K562 (cell line): ENCODE results near the gene AMDHD2. TPM values are rescaled to one million over a fixed set of nuclear protein-coding genes. Genes with fewer than 3 reads are reported as not detected.
"Not testable (repeated sequence)": the region's sequence is repeated elsewhere in the genome, so short reads cannot be mapped to it uniquely, and the experiment has no call there.

Experiments
- ATAC-seq: fragments of 200-7000 bp; cut with Tn5 transposase; 3 replicates; pipeline ENCODE4 v1.9.1; 2020; ENCODE audit warnings: moderate library complexity
- BruUV-seq: library from RNA; stranded (reverse); fragments of 400-500 nt; replicated peaks from 2 replicates; lab custom pipeline; 2021; lab: Mats Ljungman, UMichigan
- CTCF ChIA-PET: fragments of 300-600 bp; formaldehyde crosslinking; extraction: SDS; loops from one replicate; lab custom pipeline; 2021; ENCODE audit warnings: low intra/inter-chr PET ratio; lab: Yijun Ruan, JAX
- POLR2A ChIA-PET: fragments of 300-600, 350-650 bp; sonication (Branson Sonifier 250); formaldehyde crosslinking; extraction: SDS; loops from one replicate; lab custom pipeline; 2021; ENCODE audit warnings: antibody characterized with exemption, inconsistent platforms; lab: Yijun Ruan, JAX
- DNase-seq, 4 experiments: peaks; one replicate each; pipeline versions ENCODE4 v3.0.0 to v3.0.0-alpha.2; 2011 to 2018; ENCODE audit warnings: low spot score in 3 of 4, mixed read lengths in 3 of 4; ENCODE audit errors: extremely low read depth in 1 of 4
- FAIRE-seq: peaks from 2 replicates; lab custom pipeline; 2011; peaks lifted over from hg19 to GRCh38; lab: Jason Lieb, UNC
- H2AFZ ChIP-seq: 2 replicates; pipeline ENCODE4 v1.6.0; 2011; ENCODE audit warnings: low read depth, low read length, control low read depth, inconsistent platforms
- H3K27ac ChIP-seq: fragments of 200-600 bp; 3 replicates; pipeline ENCODE4 v1.8.0; 2011; ENCODE audit warnings: low read depth, mild to moderate bottlenecking, control low read depth, inconsistent platforms, low read length, moderate library complexity, mixed read lengths; ENCODE audit errors: extremely low read depth
- H3K27me3 ChIP-seq, 2 experiments: fragments of 300-600 bp in 1 of 2; 2 replicates in 1 of 2; 3 replicates in 1 of 2; pipeline versions ENCODE4 v1.6.0 to v1.8.0; 2011; ENCODE audit warnings: inconsistent platforms in 2 of 2, low read length in 2 of 2, mild to moderate bottlenecking in 1 of 2, mixed read lengths in 1 of 2, moderate library complexity in 1 of 2; ENCODE audit not compliant: control insufficient read depth in 2 of 2, insufficient read depth in 2 of 2
- H3K36me3 ChIP-seq: fragments of 300-600 bp; 3 replicates; pipeline ENCODE4 v1.8.0; 2011; ENCODE audit warnings: mild to moderate bottlenecking, low read length, inconsistent platforms; ENCODE audit not compliant: control insufficient read depth, insufficient read depth
- H3K4me1 ChIP-seq, 2 experiments: fragments of 200-600 bp in 1 of 2; replicated peaks in 1 of 2; 2 replicates in 1 of 2; 3 replicates in 1 of 2; pipeline versions ENCODE4 v1.5.1 to v1.8.0; 2011; ENCODE audit warnings: inconsistent platforms in 2 of 2, low read length in 2 of 2, mild to moderate bottlenecking in 1 of 2, mixed read lengths in 1 of 2, moderate library complexity in 1 of 2; ENCODE audit not compliant: control insufficient read depth in 2 of 2, insufficient read depth in 2 of 2
- H3K4me2 ChIP-seq: 2 replicates; pipeline ENCODE4 v1.6.1; 2011; ENCODE audit warnings: low read length, control low read depth, inconsistent platforms, mixed read lengths; ENCODE audit not compliant: insufficient read depth
- H3K4me3 ChIP-seq: fragments of 200-600 bp; sonication (generic), shearing (Covaris generic); 2 replicates; pipeline ENCODE4 v1.5.1; 2016; ENCODE audit warnings: control low read depth, inconsistent platforms
- H3K79me2 ChIP-seq: fragments of 200-600 bp; 3 replicates; pipeline ENCODE4 v1.8.0; 2011; ENCODE audit warnings: low read length, inconsistent platforms; ENCODE audit not compliant: control insufficient read depth, insufficient read depth
- H3K9ac ChIP-seq, 2 experiments: 2 replicates each; pipeline versions ENCODE4 v1.6.0 to v1.6.1; 2011; ENCODE audit warnings: low read depth in 2 of 2, low read length in 2 of 2, control low read depth in 1 of 2, inconsistent platforms in 1 of 2, mild to moderate bottlenecking in 1 of 2, mixed read lengths in 1 of 2; ENCODE audit not compliant: insufficient read depth in 1 of 2
- H3K9me1 ChIP-seq: one replicate; pipeline ENCODE4 v1.6.0; 2011; ENCODE audit warnings: inconsistent platforms, mild to moderate bottlenecking, low read length, moderate library complexity; ENCODE audit not compliant: control insufficient read depth, insufficient read depth
- H3K9me3 ChIP-seq: replicated peaks from 2 replicates; pipeline ENCODE4 v1.5.1; 2011; ENCODE audit warnings: low read depth, low read length, inconsistent platforms; ENCODE audit not compliant: control insufficient read depth, insufficient read depth
- H4K20me1 ChIP-seq: replicated peaks from 2 replicates; pipeline ENCODE4 v1.6.1; 2011; ENCODE audit warnings: low read length, inconsistent platforms, mixed read lengths; ENCODE audit not compliant: control insufficient read depth, insufficient read depth
- CEBPB ChIP-seq: fragments of 450-650 bp; IDR thresholded peaks from 2 replicates; pipeline ENCODE4 v1.6.1; 2016; ENCODE audit warnings: missing genetic modification characterization, missing compliant biosample characterization
- CEBPG ChIP-seq, 3 experiments: fragments of 200-800 bp in 1 of 3; sonication (Bioruptor generic) in 1 of 3; sonication (generic) in 1 of 3; formaldehyde crosslinking in 1 of 3; IDR thresholded peaks in 2 of 3; conservative IDR thresholded peaks in 1 of 3; 2 replicates each; pipeline versions ENCODE4 v1.6.1 to v1.8.0; 2016 to 2022; ENCODE audit warnings: missing compliant biosample characterization in 2 of 3, missing genetic modification characterization in 2 of 3, mild to moderate bottlenecking in 1 of 3, missing genetic modification reagents in 1 of 3
- CTCF ChIP-seq, 3 experiments: IDR thresholded peaks in 2 of 3; conservative IDR thresholded peaks in 1 of 3; 2 replicates each; pipeline ENCODE4 v1.5.1; 2011 to 2012; ENCODE audit warnings: low read length in 3 of 3, mild to moderate bottlenecking in 3 of 3, control low read depth in 2 of 3, improper control_type of control experiment in 1 of 3, inconsistent platforms in 1 of 3, low read depth in 1 of 3, mixed read lengths in 1 of 3, moderate library complexity in 1 of 3; ENCODE audit not compliant: insufficient read depth in 2 of 3
- TEAD4 ChIP-seq, 2 experiments: sonication (generic) in 1 of 2; formaldehyde crosslinking in 1 of 2; IDR thresholded peaks; 2 replicates each; pipeline versions ENCODE4 v1.6.1 to v1.8.0; 2012 to 2022; ENCODE audit warnings: borderline replicate concordance in 1 of 2, inconsistent platforms in 1 of 2, low read length in 1 of 2, mild to moderate bottlenecking in 1 of 2, missing genetic modification reagents in 1 of 2
- ZNF384 ChIP-seq: IDR thresholded peaks from 2 replicates; pipeline ENCODE4 v1.6.1; 2012; ENCODE audit warnings: low read depth, low read length, improper control_type of control experiment
- WGBS: fragments of 100-300 bp; shearing (Covaris generic); methylation state at CpG from one replicate; pipeline ENCODE4 v1.1.6; 2016; ENCODE audit warnings: low coverage, mixed read lengths; ENCODE audit not compliant: insufficient coverage; ENCODE audit errors: missing lambda C conversion rate; 5-methylcytosine and 5-hydroxymethylcytosine counted together
- in situ Hi-C: fragments of 300-500 bp; cut with MboI; formaldehyde crosslinking; loops from 4 replicates; pipeline ENCODE4 v1.15.0; 2018; ENCODE audit warnings: inconsistent platforms, mixed read lengths
- intact Hi-C: fragments of 100-400 bp; cut with micrococcal nuclease; formaldehyde crosslinking; loops from 2 replicates; pipeline ENCODE4 v1.14.2; 2022
- polyA plus RNA-seq, 8 experiments: library from polyadenylated mRNA; depleted of rRNA in 4 of 8; stranded (reverse) in 5 of 8; unstranded in 3 of 8; fragments of >200 nt; fragmentation: Nextera tagmentation in 2 of 8; fragmentation: Illumina TruSeq in 1 of 8; extraction: Ambion mirVana in 2 of 8; extraction: Trizol in 1 of 8; gene quantifications; 2 replicates each; pipeline versions ENCODE4 v1.2.1 to v1.2.3, GENCODE V29; 2011 to 2014; ENCODE audit warnings: inconsistent platforms in 1 of 8, missing spikeins in 1 of 8
- total RNA-seq, 7 experiments: library from RNA; depleted of rRNA in 6 of 7; stranded (reverse); fragments of >200 nt in 6 of 7; fragmentation: Illumina TruSeq in 2 of 7; extraction: Trizol in 2 of 7; gene quantifications; 2 replicates each; pipeline versions ENCODE4 v1.2.1 to v1.2.3, GENCODE V29; 2011 to 2021; ENCODE audit warnings: low replicate concordance in 1 of 7
- TF ChIP-seq, protein P1 (sequence below), 2 experiments: fragments of 450-650 bp in 1 of 2; sonication (generic) in 1 of 2; formaldehyde crosslinking in 1 of 2; IDR thresholded peaks in 1 of 2; conservative IDR thresholded peaks in 1 of 2; 2 replicates each; pipeline versions ENCODE4 v1.6.1 to v1.8.1; 2016 to 2023; ENCODE audit warnings: mild to moderate bottlenecking in 2 of 2, moderate library complexity in 2 of 2, inconsistent platforms in 1 of 2, missing genetic modification reagents in 1 of 2

Gene AMDHD2
- total and polyA plus RNA-seq, 9 of the 15 experiments (the other 6 are each of a cell fraction or from before 2014, with no cell fraction given), result 0.38 to 56.9 (median 18.3) TPM; not detected in 1

DNA sequence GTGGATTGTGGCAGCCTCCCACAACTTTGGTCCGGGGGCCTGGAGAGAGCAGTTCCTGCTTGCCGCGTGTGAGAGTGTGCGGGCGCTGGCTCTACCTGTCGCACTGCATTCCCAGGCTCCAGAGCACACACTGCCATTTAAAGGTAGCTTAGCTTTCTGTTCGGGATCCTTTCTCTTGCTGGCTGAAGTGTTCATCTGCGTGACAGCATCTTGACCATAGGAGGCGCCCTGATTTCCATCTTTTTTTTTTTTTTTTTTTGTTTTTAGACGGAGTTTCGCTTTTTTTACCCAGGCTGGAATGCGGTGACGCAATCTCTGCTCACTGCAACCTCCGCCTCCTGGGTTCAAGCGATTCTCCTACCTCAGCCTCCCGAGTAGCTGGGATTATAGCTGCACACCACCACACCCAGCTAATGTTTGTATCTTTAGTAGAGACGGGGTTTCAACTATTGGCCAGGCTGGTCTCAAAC lies 31.3 kb downstream of the AMDHD2 start:
- H3K9me3 ChIP-seq; H3K9ac ChIP-seq; H3K9me1 ChIP-seq; H3K79me2 ChIP-seq; CTCF ChIA-PET; H3K4me3 ChIP-seq; ATAC-seq; FAIRE-seq; DNase-seq; H3K27ac ChIP-seq; H4K20me1 ChIP-seq; in situ Hi-C loops; POLR2A ChIA-PET; H3K4me1 ChIP-seq; H3K4me2 ChIP-seq; intact Hi-C loops; BruUV-seq; H2AFZ ChIP-seq; H3K27me3 ChIP-seq; H3K36me3 ChIP-seq; TF ChIP-seq TEAD4 (CRISPR knock-in tag; IDR thresholded peaks at IDR 0.05; ENCODE audit: borderline replicate concordance): not testable (repeated sequence)
- peak; percentile 24; the same call in 1 of the 2 replicates for TF ChIP-seq TEAD4 (IDR thresholded peaks at IDR 0.05; ENCODE audit: low read length)
- peak; percentile 89 for TF ChIP-seq CEBPB (tag)
- peak; percentile 77 for TF ChIP-seq ZNF384
- TF ChIP-seq, protein P1, sequence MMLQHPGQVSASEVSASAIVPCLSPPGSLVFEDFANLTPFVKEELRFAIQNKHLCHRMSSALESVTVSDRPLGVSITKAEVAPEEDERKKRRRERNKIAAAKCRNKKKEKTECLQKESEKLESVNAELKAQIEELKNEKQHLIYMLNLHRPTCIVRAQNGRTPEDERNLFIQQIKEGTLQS (IDR thresholded peaks at IDR 0.05), result peak; percentile 81
- TF ChIP-seq, protein P1 (CRISPR knock-in tag; conservative IDR thresholded peaks at IDR 0.05), result not testable (repeated sequence)
- TF ChIP-seq CEBPG (CRISPR knock-in tag; IDR thresholded peaks at IDR 0.05), result peak; percentile 34; the same call in 1 of the 2 replicates
- peak in 1 of 2 experiments; percentile 64; a peak in 1 of 4 replicates for TF ChIP-seq CEBPG (tag; conservative IDR thresholded peaks at IDR 0.05 in 1 of 2, IDR thresholded peaks at IDR 0.05 in 1 of 2)
- peak in 1 of 3 experiments; percentile 23; a peak in 1 of 6 replicates for TF ChIP-seq CTCF (IDR thresholded peaks at IDR 0.05 in 2 of 3, conservative IDR thresholded peaks at IDR 0.05 in 1 of 3; ENCODE audit: insufficient read depth in 2 of 3, low read depth in 1 of 3, low read length in 3 of 3)
- 66% methylated on average over 5 of the region's 17 CpGs for WGBS

DNA sequence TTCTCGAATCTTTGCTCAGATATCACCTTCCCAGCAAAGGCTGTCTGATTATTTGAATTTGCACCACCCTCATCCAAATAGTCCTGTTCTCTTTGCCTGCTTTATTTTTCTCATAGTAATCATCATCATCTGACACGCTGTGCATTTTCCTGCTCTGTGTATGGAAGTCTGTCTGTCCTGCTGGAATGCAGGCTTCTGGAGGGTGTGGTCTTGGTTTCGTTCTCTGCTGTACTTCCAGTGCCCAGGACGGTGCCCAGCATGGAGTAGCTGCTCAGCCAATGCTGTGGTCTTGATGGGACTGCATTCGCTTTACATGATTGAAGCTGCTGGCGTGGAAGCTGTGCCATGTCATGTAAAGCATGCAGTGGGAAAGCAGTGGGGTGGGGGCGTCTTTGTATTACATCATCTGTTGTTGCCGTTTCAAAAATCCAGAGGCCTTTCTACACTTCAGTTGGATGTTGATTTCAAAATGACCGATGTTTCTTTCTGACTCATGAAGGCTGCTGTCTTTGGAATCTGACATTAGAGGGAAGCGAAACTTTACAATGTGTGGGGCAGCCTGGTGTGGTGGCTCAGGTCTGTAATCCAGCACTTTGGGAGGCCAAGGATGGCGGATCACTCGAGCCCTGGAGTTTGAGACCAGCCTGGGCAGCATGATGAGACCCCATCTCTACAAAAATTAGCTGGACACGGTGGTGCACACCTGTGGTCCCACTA lies 34.7 kb downstream of the AMDHD2 start:
- H3K36me3 ChIP-seq, BruUV-seq, H3K9ac ChIP-seq, ATAC-seq, H3K4me3 ChIP-seq, FAIRE-seq, H3K9me3 ChIP-seq, H3K27me3 ChIP-seq, H3K9me1 ChIP-seq, DNase-seq, intact Hi-C loops, H4K20me1 ChIP-seq, POLR2A ChIA-PET, H2AFZ ChIP-seq, H3K4me2 ChIP-seq, H3K79me2 ChIP-seq, in situ Hi-C loops, H3K4me1 ChIP-seq, CTCF ChIA-PET, H3K27ac ChIP-seq: not testable (repeated sequence)
- WGBS, result no CpG with 5 or more reads among the region's 13 CpGs
